GM12891 (cell line): Measurements from ENCODE around the gene RTEL1.

Experiments used
- POLR2A ChIP-seq: IDR thresholded peaks from 2 replicates; pipeline ENCODE4 v1.6.1; 2011; ENCODE audit warnings: low read depth, low read length, control low read depth
- POLR2AphosphoS5 ChIP-seq: IDR thresholded peaks from 2 replicates; pipeline ENCODE4 v1.6.1; 2011; ENCODE audit warnings: low read depth, low read length, control low read depth

DNA sequence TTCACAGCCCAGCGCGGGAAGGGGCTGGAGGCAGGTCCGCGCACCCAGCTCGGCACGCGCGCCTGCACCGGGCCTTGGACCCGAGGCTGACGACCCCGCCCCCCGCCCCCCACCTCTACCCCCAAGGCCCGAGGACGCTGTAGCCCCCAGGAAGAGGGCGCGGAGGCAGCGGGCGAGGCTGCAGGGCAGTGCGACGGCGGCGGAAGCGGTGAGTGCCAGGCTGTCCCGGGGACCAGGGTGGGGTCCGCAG is 79.5 kb downstream of the RTEL1 start:
- TF ChIP-seq POLR2A: no peak
- no peak for TF ChIP-seq POLR2AphosphoS5
